ENCODE results near the gene SYNPO2.
"Not testable (repeated sequence)": the region's sequence is repeated elsewhere in the genome, so short reads cannot be mapped to it uniquely, and the experiment has no call there.

The SYNPO2 gene

DNA sequence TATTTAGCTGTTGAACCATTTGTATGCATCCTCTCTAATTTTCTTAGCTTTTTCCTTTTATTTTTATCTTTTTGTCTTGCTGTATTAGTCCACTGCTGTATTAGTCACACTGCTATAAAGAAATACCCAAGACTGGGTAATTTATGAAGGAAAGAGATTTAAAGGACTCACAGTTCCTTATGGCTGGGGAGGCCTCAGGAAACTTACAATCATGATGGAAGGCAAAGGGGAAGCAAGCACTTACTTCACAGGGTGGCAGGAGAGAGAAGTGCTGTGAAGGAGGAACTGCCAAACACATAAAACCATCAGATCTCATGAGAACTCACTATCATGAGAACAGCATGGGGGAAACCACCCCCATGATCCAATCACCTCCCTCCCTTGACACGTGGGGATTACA lies 114.3 kb downstream of the SYNPO2 start:
- not testable (repeated sequence) for DNase-seq

- DNase-seq, result no peak
Measured at GRCh38 chr4:119005928-119006460, 117.3 kb downstream of the SYNPO2 start.

DNA sequence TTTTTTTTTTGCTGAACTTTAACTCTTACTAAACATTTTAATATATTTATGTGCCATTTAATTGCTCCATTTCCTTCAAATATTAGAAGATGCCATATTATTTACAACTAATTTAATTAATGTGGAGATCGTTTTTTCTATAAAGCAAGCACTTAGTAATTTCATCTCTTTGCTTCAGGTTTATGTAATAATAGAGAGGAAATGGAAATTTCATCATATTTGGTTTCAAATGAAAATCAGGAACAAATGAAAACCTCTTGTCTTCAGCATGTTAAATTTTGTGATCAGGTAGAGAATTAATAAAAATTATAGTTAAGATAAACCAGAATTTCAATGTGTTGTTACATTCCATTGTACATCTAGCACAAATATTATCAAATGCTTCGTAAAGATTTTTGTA lies 120.1 kb downstream of the SYNPO2 start:
- no peak for DNase-seq

GRCh38 chr4:119010221-119010620 lies 121.6 kb downstream of the SYNPO2 start:
- DNase-seq, result not testable (repeated sequence)

- no peak for DNase-seq
Measured at GRCh38 chr4:119010909-119011606, 122.4 kb downstream of the SYNPO2 start.

DNA sequence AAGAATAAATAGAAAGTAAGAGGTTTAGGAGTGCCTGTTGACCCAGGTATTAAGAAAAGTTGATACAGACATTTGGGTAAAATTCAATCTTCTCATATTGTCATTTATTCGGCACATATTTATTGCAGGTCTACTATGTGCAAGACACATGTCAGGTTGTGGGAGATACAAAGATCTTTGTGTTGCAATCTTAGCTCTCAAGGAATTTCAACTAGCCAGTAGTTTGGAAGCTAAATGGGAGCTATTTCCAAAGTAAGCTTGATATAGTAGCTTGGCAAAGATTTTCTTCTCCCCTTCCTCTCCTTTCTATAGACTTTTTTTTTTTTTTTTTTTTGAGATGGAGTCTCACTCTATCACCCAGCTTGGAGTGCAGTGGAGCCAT lies 122.9 kb downstream of the SYNPO2 start:
- no peak for DNase-seq

GRCh38 chr4:119014658-119015057 lies 126.0 kb downstream of the SYNPO2 start:
- no peak for DNase-seq

GRCh38 chr4:119016636-119017035 lies 128.0 kb downstream of the SYNPO2 start:
- DNase-seq, result no peak

GRCh38 chr4:119017636-119018035 lies 129.0 kb downstream of the SYNPO2 start:
- no peak for DNase-seq

DNA sequence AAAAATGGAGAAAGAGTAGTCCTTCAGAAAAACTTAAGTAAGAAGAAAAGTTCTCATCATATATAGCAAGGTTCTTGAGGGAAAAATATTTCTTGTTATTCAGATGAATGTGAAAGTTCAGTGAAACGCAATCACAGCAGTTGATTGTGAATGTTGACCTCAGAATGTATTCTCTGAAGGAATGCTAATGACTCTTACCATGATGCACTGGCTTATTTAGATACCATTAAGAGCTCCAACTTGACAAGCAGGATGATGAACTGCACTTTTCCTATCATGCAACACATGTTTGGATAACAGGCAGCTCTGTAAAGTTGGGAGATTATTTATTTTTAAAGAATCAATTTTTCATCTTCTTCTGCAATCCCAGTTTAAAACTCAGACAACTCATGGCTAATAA lies 131.5 kb downstream of the SYNPO2 start:
- no peak for DNase-seq

DNA sequence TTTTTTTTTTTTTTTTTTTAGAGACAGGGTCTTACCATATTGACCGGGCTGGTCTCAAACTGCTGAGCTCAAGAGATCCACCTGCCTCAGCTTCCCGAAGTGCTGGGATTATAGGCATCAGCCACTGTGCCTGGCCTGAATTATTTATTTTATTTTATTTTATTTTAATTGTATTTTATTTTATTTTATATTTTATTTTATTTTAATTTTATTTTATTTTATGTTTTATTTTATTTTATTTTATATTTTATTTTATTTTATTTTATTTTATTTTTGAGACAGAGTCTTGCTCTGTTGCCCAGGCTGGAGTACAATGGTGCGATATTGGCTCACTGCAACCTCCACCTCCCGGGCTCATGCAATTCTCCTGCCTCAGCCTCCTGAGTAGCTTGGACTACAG lies 133.9 kb downstream of the SYNPO2 start:
- not testable (repeated sequence) for DNase-seq

GRCh38 chr4:119024102-119024501 lies 135.4 kb downstream of the SYNPO2 start:
- DNase-seq, result no peak

- DNase-seq, result no peak
Measured at GRCh38 chr4:119025420-119025819, 136.8 kb downstream of the SYNPO2 start.

DNA sequence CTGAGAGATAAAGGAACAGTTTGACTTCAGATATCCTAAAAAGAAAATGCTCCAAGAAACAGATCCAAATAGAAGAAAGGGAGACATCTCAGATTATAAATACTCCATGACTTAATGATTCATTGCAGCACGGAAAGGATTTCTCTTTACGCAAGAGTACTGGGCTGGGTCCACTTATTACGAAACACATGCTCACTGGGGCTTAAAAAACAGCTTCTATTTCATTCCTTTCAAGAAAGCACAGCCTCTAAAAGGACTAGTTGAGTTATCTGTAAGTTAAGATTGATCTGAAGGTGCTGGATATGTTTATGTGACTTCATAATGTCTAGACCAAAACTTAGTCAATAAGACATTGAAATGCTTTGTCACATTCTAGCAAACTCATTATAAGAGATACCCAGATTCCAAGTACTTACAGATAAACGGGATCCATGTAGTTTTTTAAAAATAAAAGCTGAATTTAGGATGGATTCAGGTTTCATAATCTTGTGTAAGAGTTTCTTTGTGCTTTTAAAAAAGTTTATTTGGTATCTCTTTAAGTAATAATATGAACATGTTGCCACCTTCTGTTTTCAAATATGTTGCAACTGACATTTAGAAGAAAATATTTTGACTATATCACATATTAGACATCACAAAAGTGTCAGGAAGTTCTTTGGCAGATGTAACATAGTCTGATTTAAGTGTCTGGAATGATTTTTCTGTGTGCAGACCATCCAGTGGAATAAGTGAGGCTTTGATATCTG lies 137.4 kb downstream of the SYNPO2 start:
- DNase-seq, result no peak

DNA sequence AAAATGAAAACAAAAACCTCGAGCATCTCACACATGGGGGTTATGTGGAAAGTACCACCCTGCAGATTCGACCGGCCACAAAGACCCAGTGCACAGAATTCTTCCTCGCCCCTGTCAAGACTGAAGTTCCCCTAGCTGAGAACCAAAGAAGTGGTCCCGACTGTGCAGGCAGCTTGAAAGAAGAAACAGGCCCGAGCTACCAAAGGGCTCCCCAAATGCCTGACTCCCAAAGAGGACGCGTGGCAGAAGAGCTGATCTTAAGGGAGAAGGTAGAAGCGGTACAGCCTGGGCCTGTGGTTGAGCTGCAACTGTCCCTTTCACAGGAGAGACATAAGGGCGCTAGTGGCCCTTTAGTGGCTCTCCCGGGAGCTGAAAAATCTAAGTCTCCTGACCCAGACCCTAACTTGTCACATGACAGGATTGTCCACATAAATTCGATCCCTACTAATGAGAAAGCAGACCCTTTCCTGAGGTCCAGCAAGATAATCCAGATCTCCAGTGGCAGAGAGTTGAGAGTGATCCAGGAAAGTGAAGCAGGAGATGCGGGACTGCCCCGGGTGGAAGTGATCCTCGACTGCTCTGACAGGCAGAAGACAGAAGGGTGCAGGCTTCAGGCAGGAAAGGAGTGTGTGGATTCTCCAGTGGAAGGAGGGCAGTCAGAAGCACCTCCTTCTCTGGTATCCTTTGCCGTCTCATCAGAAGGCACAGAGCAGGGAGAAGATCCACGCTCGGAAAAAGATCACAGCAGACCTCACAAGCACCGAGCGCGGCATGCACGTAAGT lies 138.2 kb downstream of the SYNPO2 start:
- DNase-seq, result no peak

DNA sequence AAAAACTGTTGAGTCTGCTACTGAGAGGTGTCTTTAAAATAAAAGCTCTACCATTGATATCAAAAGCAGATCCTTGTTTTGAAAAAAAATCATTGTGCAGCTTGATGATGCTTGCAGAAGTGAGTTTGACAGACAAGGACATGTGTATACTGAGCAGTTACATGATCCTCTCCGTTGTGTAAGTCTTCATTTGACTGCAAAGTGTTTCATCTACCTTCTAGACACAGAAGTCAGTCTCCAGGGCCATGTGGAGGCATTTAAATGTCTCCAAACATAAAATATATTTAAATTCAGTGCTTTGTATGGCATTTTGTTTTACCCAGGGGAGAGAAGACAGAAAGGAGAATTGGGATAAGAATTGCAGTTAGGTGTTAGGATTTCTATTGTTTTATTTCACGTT lies 139.2 kb downstream of the SYNPO2 start:
- DNase-seq, result no peak

- DNase-seq, result no peak
Measured at GRCh38 chr4:119028296-119028695, 139.6 kb downstream of the SYNPO2 start.

GRCh38 chr4:119029847-119030535 lies 141.3 kb downstream of the SYNPO2 start:
- DNase-seq, result no peak

GRCh38 chr4:119030536-119030890 lies 141.9 kb downstream of the SYNPO2 start:
- no peak for DNase-seq

DNA sequence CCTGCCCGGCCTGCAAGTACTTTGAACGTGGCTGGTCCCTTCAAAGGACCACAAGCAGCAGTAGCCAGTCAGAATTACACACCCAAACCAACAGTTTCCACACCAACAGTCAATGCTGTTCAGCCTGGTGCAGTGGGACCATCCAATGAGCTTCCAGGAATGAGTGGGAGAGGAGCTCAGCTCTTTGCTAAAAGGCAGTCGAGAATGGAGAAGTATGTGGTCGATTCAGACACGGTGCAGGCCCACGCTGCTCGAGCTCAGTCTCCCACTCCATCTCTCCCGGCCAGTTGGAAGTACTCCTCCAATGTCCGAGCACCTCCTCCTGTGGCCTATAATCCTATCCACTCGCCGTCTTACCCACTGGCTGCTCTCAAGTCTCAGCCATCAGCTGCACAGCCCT lies 142.6 kb downstream of the SYNPO2 start:
- DNase-seq, result no peak

GRCh38 chr4:119032921-119033685 lies 144.4 kb downstream of the SYNPO2 start:
- DNase-seq, result no peak

Data from CD4-positive, alpha-beta T cell treated with Interleukin-10 for 1 hour (primary cell).